ENCODE results near the gene AGT.
"Not testable (repeated sequence)": the region's sequence is repeated elsewhere in the genome, so short reads cannot be mapped to it uniquely, and the experiment has no call there.

Gene AGT

GRCh38 chr1:230743899-230744298 lies 30.0 kb upstream of the AGT start:
- DNase-seq (ENCODE audit: low spot score) = no peak

DNA sequence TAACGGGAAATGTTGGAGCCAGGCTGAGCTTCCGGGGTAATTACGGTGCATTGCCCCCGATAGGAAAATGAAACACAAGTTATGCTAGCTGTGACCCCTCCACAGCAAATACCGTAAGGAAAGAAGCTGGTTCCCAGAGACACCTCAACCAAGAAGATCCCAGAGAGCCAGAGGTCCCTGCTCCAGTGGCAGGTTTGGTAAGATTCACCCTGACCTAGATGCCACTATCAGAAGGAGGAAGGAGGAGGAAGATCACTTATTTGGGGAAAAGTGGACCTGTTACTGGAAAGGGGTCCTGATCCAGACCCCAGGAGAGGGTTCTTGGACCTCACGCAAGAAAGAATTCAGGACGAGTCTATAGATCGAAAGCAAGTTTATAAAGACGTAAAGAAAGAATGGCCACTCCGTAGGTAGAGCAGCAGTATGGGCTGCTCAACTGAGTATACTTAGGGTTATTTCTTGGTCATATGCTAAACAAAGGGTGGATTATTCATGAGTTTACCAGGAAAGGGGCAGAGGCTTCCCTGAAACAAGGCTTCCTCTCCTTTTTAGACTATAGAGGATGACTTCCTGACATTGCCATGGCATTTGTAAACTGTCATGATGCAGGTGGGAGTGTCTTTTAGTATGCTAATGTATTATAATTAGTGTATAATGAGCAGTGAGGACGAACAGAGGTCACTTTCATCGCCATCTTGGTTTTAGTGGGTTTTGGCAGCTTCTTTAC lies 25.8 kb upstream of the AGT start:
- no peak for DNase-seq (ENCODE audit: low spot score)

DNA sequence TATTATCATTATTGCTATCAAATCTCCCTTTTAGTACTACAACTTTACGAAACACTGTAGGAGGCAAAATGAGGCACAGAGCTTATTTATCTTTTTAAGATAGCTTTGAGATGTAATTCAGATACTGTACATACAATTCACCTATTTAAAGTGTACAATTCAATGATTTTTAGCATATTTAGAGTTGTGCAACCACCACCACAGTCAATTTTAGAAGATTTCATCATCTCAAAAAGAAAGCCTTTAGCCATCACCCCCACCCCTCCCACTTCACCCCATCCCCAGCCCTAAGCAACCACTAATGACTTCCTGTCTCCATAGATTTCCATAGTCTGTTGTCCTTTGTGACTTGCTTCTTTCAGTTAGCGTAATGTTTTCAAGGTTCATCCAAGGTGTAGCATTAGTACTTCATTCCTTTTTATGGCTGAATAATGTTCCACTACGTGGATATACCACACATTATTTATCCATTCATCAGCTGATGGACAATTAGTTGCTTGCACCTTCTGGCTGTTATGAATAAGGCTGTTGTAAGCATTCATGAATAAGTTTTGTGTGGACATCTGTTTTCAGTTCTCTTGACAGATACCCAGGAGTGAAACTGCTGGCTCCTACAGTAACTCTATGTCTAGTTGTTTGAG lies 23.8 kb upstream of the AGT start:
- no peak for DNase-seq (ENCODE audit: low spot score)

- DNase-seq (ENCODE audit: low spot score) = no peak
These were observed 21.5 kb upstream of the AGT start for GRCh38 chr1:230735447-230735846.

GRCh38 chr1:230730977-230731376 lies 17.1 kb upstream of the AGT start:
- DNase-seq (ENCODE audit: low spot score) = no peak

- no peak for DNase-seq (ENCODE audit: low spot score)
These were observed 14.9 kb upstream of the AGT start for GRCh38 chr1:230728710-230729392.

- no peak for DNase-seq (ENCODE audit: low spot score)
These were observed 11.5 kb upstream of the AGT start for GRCh38 chr1:230725256-230726012.

GRCh38 chr1:230721849-230722522 lies 8.1 kb upstream of the AGT start:
- DNase-seq (ENCODE audit: low spot score) = not testable (repeated sequence)

DNA sequence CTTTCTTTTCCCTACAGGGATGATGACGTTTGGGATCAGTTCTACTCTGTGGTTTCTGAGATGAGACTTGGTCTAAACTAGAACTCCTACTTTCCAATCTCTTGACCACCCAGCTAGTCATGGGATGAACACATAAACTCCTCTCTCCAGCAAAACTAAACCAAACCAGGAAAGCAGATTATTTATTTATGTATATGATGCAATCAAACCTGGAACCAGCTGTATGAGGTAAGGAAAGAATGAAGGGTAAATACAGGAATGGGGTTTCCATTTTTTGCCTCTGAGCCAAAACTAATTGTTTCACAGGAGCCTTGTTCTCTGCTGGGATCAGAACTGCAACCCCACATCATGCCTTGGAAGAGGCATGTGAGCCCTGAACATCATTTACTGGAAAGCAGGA lies 3.3 kb upstream of the AGT start:
- no peak for DNase-seq (ENCODE audit: low spot score)

- DNase-seq (ENCODE audit: low spot score) = not testable (repeated sequence)
These were observed 2.5 kb upstream of the AGT start for GRCh38 chr1:230716453-230716852.

DNA sequence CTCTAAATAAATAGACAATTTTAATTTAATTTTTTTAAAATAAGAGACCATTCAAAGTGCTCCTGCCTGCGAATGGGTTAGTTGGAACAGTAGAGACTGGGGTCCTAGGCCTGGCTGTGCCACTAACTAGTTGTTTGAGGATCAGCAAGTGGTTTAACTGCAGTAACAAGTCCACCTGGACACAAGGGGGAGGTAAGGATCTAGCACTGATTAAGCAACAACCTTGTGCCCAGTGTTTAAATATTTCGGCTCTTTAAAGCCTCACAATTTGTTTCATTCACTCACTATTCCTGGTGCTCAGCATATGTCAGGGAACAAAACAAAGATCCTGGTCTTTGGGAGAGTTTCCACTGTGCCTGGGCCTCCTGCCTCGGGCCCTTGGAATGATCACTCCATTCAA lies 1.6 kb upstream of the AGT start:
- no peak for DNase-seq (ENCODE audit: low spot score)

- DNase-seq (ENCODE audit: low spot score) = no peak
These were observed 391 bp downstream of the AGT start for GRCh38 chr1:230713547-230713914.

DNA sequence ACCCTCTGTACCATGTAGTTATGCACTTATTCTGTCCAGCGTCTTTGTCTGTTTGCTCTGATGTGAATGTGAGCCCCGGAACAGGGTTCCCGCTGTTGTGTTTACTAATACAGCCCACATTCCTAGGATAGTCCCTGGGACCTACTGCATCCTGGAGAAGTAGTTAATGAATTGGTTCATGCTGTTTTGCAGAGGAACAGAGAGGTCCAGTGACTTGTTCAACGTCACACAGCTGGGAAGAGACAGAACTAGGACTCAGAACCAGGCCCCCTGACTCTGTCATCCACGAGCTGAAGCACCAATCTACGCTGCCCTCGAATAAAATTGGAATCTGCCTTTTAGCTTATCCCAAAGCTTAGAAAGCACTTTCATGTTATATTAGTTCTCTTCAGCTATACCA lies 784 bp downstream of the AGT start:
- no peak for DNase-seq (ENCODE audit: low spot score)

DNA sequence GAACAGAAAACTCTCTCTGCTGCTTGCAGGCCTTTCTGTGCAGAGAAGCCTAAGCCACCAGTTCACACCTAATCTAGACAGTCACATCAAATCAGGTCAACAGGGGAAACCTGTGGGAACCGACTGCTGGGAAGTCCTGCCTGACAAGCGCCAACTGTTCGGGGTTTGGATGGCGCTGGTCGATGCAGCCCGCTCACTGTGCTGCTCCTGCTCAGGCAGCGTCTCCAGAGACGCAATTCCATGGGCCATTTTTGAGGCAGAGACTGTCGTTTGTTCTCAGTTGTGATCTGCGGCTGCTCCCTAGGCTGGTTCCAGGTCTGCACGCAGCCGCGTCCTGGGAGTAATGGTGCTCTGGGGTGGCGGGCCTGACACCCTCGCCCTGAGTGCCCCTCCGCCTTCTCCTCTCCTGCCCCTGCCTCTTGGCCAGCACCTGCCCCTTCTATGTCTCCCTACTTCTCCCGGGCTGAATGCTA lies 1.4 kb downstream of the AGT start:
- DNase-seq (ENCODE audit: low spot score) = no peak

DNA sequence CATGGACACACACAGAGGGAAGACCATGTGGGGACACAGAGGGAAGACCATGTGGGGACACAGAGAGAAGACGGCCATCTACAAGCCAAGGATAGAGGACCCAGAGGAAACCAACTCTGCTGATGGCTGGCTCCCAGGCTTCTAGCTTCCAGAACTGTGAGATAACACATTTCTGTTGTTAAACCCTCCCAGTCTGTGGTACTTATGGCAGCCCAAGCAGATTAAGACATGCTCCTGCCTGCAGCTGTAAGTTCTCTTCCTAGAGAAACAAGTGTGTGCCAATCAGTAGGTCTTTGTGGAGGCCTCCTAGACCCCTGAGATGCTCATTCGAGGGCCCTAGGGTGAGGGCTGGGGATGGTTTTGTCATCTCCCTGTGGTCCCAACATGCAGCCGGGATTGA lies 2.7 kb downstream of the AGT start:
- no peak for DNase-seq (ENCODE audit: low spot score)

GRCh38 chr1:230710543-230710904 lies 3.4 kb downstream of the AGT start:
- DNase-seq (ENCODE audit: low spot score) = no peak

GRCh38 chr1:230709619-230710542 lies 4.0 kb downstream of the AGT start:
- no peak for DNase-seq (ENCODE audit: low spot score)

DNA sequence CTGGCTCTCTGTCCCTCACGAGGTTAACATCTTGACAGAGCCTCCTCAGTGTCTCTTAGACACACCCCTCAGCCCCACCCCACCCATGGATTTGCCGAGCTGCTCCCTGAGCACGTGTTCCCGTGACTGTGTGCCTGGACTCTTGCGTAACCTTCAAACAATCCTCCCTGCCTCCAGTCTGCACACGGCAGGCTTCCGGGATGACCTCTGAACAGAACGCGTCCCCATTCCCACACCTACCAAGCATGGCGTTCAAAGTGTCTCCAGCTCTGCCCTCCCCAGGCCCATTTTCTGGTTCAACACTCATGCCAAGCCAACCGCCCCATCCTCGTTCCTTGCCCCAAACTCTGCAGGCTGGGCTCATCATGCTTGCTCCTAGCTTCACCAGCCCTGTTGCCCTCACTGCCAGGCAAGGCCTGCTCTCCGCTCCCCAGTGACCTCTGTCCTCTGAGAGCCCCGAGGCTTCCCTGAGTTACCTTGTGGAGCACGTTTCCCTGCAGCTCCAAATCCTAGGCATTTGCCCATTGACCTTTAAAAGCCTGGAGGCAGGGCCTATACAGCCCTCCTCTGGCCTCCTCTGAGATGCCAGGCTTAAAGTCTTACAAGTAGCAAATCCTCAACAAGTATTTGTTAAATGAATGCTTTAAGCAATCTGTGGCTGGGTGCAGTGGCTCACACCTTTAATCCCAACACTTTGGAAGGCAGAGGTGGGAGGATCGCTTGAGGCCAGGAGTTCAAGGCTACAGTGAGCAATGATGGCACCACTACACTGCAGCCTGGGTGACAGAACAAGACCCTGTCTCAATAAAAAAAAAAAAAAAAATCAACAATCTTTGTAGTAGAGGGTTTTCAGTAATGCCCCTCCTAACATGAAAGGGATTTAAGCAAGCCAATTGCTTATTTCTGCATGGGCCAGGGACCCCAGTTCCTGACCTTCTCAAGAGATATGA lies 5.0 kb downstream of the AGT start:
- no peak for DNase-seq (ENCODE audit: low spot score)

DNA sequence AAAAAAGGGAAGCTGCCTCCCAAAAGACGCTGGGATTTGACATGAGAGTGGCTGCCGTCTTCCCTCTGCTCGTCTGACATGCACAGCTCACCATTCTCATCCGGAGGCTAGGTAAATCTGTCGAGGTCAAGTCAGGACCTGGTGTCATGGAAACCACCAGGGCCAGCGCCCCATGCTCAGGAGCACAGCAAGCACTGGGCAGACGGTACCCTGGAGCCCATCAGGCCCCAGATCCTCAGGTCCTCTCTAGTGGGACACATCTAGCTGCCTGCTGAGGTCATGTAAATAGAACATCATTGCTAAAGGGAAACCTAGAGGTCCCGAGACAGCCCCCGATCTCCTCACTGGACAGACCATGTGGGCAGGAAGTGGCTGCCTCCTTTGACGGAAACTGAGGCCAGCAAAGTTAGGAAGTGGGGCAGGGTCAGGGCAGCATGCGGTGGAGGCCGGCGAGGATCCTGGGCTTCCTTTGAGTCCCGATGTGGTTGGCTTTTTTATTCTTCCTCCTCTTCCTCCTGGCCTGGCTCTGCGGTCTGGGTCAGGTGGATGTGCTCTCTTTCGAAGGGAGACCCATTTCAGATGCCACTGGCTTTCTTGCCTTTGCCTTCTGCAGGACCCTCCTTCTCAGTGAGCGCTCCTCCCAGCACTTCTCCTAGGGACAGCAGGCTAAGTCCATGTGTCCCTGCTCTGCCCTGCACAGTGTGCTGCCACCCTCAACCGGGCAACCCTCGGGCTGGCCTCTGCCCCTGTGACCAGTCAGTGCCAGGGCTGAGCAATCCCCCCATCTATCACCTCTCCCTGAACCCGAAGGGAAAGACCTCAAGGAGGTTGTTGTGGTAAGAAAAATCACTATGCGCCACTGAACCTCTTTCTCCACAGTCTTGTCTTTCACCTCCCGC lies 5.9 kb downstream of the AGT start:
- DNase-seq (ENCODE audit: low spot score) = no peak
